GM12872 (cell line): ENCODE measurements around the gene KRTAP4-6.

ENCODE experiments used
- CTCF ChIP-seq: IDR thresholded peaks from 3 replicates; pipeline ENCODE4 v1.5.1; 2011; ENCODE audit warnings: low read depth, mild to moderate bottlenecking, low read length, moderate library complexity; ENCODE audit not compliant: insufficient read depth

KRTAP4-6 gene

GRCh38 chr17:41153856-41154255, 13.5 kb upstream of the KRTAP4-6 start:
- TF ChIP-seq CTCF: no peak

GRCh38 chr17:41151525-41151924, 11.2 kb upstream of the KRTAP4-6 start:
- TF ChIP-seq CTCF: no peak

- TF ChIP-seq CTCF: no peak
Measured at GRCh38 chr17:41150026-41150425, 9.7 kb upstream of the KRTAP4-6 start.

GRCh38 chr17:41149652-41149985, 9.3 kb upstream of the KRTAP4-6 start, which contains the start of gene KRTAP4-5:
Gene KRTAP4-5, minus strand, starts transcription at chr17:41149825. Its CDS starts 58 bp downstream, at chr17:41149767.
- no peak for TF ChIP-seq CTCF

- no peak for TF ChIP-seq CTCF
Measured at GRCh38 chr17:41147531-41148204, 7.3 kb upstream of the KRTAP4-6 start.

- TF ChIP-seq CTCF: no peak
Measured at GRCh38 chr17:41145261-41145660, 4.9 kb upstream of the KRTAP4-6 start.

GRCh38 chr17:41144846-41145245, 4.5 kb upstream of the KRTAP4-6 start:
- TF ChIP-seq CTCF: no peak
